ENCODE measurements around the gene SRP72. TPM values are rescaled to one million over a fixed set of nuclear protein-coding genes. Genes with fewer than 3 reads are reported as not detected.

SRP72 gene, protein sequence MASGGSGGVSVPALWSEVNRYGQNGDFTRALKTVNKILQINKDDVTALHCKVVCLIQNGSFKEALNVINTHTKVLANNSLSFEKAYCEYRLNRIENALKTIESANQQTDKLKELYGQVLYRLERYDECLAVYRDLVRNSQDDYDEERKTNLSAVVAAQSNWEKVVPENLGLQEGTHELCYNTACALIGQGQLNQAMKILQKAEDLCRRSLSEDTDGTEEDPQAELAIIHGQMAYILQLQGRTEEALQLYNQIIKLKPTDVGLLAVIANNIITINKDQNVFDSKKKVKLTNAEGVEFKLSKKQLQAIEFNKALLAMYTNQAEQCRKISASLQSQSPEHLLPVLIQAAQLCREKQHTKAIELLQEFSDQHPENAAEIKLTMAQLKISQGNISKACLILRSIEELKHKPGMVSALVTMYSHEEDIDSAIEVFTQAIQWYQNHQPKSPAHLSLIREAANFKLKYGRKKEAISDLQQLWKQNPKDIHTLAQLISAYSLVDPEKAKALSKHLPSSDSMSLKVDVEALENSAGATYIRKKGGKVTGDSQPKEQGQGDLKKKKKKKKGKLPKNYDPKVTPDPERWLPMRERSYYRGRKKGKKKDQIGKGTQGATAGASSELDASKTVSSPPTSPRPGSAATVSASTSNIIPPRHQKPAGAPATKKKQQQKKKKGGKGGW
- total RNA-seq (2021) = 113 to 138 TPM (median 116 TPM) in 3 replicates
- percentile 90 among the genes with signal in this experiment for Bru-seq, nascent RNA
- long read RNA-seq, experiment 1, full-length matches to known transcripts = 360 of 426 reads
- long read RNA-seq, experiment 1, partial matches to known transcripts = 49 of 426 reads
- long read RNA-seq, experiment 1, other reads (novel, unspliced or antisense) = 17 of 426 reads
- long read RNA-seq, experiment 2, full-length matches to known transcripts = 55 of 144 reads
- long read RNA-seq, experiment 2, partial matches to known transcripts = 57 of 144 reads
- long read RNA-seq, experiment 2, other reads (novel, unspliced or antisense) = 32 of 144 reads
- long read RNA-seq, experiment 3, full-length matches to known transcripts = 146 of 233 reads
- long read RNA-seq, experiment 3, partial matches to known transcripts = 69 of 233 reads
- long read RNA-seq, experiment 3, other reads (novel, unspliced or antisense) = 18 of 233 reads

DNA sequence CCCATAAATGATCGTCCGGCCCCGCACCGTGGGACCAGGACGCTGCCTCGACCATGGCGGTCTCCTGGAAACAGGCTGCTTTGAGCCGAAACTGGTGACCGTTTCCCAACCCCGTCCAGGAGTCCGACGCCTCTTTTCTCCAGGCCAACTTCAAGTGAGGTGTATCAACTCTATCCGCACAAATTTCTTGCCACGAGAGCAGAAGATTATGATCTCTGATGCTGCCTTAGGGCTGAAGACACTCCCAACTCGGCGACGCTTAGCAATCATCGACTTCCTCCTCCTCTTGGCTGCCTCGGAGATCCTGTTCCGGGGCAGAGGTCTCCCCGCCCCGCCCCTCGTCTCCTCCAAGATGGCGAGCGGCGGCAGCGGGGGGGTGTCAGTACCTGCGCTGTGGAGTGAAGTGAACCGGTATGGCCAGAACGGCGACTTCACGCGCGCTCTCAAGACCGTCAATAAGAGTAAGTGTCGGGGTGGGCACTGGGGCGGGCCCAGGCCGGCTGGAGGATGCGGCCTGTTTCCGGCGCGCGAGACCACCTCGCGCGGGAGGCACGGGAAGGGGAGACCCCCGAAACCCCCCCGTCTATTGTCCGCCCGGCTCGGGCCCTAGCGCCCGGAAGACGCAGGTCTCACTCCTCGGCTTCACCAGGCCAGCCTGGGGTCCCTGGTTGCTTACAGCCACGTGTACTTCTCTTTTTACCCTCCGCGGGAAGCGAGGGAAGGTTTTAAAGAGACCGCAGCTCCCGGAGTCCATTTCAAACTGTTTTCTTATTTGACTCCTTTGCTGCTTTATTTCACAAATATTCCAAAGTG lies at the start of gene SRP72:
TSS of gene SRP72 (plus strand) at position 334 of the 813 bp plus-strand sequence. CDS start at position 353, 19 bp downstream.
- no peaks in the 10 kb centered on the region for H3K9me3 Mint-ChIP-seq
- peak; percentile 87 for DNase-seq (ENCODE audit: low spot score)
- ATAC-seq = peak; percentile 84
- H3K4me1 Mint-ChIP-seq = peaks cover 34% of the 10 kb centered on the region
- peak within 1 kb of the TSS; percentile 93 for H3K4me3 Mint-ChIP-seq
- ChIA-PET CTCF (no interaction called here), POLR2A (interaction anchor here (0.8 to 2.1 kb wide), 4 partner anchors 31 to 538 kb away, joined by 3 to 11 read pairs (median 7); partner anchors contain the start of genes AASDH, PAICS and PPAT)
- peaks cover 28% of the 10 kb centered on the region for H3K36me3 Mint-ChIP-seq
- peak within 1 kb of the TSS; percentile 94 for H3K27ac Mint-ChIP-seq
- H3K27me3 Mint-ChIP-seq (ENCODE audit: low read depth) = no peaks in the 10 kb centered on the region
- TF ChIP-seq MXD4 (CRISPR knock-in tag; IDR thresholded peaks at IDR 0.05; ENCODE audit: borderline replicate concordance) = no peak
- TF ChIP-seq ZBTB21 (CRISPR knock-in tag; IDR thresholded peaks at IDR 0.05; ENCODE audit: borderline replicate concordance) = no peak
- TF ChIP-seq EMX1 (CRISPR knock-in tag; IDR thresholded peaks at IDR 0.05) = no peak
- no peak for TF ChIP-seq SOX15 (CRISPR knock-in tag; IDR thresholded peaks at IDR 0.05)
- TF ChIP-seq MYBL2 (CRISPR knock-in tag; IDR thresholded peaks at IDR 0.05) = no peak
- TF ChIP-seq, protein P1, sequence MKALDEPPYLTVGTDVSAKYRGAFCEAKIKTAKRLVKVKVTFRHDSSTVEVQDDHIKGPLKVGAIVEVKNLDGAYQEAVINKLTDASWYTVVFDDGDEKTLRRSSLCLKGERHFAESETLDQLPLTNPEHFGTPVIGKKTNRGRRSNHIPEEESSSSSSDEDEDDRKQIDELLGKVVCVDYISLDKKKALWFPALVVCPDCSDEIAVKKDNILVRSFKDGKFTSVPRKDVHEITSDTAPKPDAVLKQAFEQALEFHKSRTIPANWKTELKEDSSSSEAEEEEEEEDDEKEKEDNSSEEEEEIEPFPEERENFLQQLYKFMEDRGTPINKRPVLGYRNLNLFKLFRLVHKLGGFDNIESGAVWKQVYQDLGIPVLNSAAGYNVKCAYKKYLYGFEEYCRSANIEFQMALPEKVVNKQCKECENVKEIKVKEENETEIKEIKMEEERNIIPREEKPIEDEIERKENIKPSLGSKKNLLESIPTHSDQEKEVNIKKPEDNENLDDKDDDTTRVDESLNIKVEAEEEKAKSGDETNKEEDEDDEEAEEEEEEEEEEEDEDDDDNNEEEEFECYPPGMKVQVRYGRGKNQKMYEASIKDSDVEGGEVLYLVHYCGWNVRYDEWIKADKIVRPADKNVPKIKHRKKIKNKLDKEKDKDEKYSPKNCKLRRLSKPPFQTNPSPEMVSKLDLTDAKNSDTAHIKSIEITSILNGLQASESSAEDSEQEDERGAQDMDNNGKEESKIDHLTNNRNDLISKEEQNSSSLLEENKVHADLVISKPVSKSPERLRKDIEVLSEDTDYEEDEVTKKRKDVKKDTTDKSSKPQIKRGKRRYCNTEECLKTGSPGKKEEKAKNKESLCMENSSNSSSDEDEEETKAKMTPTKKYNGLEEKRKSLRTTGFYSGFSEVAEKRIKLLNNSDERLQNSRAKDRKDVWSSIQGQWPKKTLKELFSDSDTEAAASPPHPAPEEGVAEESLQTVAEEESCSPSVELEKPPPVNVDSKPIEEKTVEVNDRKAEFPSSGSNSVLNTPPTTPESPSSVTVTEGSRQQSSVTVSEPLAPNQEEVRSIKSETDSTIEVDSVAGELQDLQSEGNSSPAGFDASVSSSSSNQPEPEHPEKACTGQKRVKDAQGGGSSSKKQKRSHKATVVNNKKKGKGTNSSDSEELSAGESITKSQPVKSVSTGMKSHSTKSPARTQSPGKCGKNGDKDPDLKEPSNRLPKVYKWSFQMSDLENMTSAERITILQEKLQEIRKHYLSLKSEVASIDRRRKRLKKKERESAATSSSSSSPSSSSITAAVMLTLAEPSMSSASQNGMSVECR (CRISPR knock-in tag; IDR thresholded peaks at IDR 0.05; ENCODE audit: borderline replicate concordance) = no peak
- no peak for TF ChIP-seq AFF4 (CRISPR knock-in tag; IDR thresholded peaks at IDR 0.05; ENCODE audit: borderline replicate concordance)
- TF ChIP-seq, protein P2, sequence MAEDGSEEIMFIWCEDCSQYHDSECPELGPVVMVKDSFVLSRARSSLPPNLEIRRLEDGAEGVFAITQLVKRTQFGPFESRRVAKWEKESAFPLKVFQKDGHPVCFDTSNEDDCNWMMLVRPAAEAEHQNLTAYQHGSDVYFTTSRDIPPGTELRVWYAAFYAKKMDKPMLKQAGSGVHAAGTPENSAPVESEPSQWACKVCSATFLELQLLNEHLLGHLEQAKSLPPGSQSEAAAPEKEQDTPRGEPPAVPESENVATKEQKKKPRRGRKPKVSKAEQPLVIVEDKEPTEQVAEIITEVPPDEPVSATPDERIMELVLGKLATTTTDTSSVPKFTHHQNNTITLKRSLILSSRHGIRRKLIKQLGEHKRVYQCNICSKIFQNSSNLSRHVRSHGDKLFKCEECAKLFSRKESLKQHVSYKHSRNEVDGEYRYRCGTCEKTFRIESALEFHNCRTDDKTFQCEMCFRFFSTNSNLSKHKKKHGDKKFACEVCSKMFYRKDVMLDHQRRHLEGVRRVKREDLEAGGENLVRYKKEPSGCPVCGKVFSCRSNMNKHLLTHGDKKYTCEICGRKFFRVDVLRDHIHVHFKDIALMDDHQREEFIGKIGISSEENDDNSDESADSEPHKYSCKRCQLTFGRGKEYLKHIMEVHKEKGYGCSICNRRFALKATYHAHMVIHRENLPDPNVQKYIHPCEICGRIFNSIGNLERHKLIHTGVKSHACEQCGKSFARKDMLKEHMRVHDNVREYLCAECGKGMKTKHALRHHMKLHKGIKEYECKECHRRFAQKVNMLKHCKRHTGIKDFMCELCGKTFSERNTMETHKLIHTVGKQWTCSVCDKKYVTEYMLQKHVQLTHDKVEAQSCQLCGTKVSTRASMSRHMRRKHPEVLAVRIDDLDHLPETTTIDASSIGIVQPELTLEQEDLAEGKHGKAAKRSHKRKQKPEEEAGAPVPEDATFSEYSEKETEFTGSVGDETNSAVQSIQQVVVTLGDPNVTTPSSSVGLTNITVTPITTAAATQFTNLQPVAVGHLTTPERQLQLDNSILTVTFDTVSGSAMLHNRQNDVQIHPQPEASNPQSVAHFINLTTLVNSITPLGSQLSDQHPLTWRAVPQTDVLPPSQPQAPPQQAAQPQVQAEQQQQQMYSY (CRISPR knock-in tag; IDR thresholded peaks at IDR 0.05) = no peak
- TF ChIP-seq SMAD4 (CRISPR knock-in tag; IDR thresholded peaks at IDR 0.05) = no peak
- TF ChIP-seq, protein P3, sequence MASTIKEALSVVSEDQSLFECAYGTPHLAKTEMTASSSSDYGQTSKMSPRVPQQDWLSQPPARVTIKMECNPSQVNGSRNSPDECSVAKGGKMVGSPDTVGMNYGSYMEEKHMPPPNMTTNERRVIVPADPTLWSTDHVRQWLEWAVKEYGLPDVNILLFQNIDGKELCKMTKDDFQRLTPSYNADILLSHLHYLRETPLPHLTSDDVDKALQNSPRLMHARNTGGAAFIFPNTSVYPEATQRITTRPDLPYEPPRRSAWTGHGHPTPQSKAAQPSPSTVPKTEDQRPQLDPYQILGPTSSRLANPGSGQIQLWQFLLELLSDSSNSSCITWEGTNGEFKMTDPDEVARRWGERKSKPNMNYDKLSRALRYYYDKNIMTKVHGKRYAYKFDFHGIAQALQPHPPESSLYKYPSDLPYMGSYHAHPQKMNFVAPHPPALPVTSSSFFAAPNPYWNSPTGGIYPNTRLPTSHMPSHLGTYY (CRISPR knock-in tag; IDR thresholded peaks at IDR 0.05) = no peak
- no peak for TF ChIP-seq PRRX2 (CRISPR knock-in tag; IDR thresholded peaks at IDR 0.05)
- no peak; the same call in 1 of the 2 replicates for TF ChIP-seq HMGXB4 (CRISPR knock-in tag; IDR thresholded peaks at IDR 0.05)
- TF ChIP-seq SP1 (CRISPR knock-in tag; conservative IDR thresholded peaks at IDR 0.05) = peak; percentile 84
- TF ChIP-seq KAT7 (CRISPR knock-in tag; IDR thresholded peaks at IDR 0.05; ENCODE audit: borderline replicate concordance) = no peak
- TF ChIP-seq, protein P4, sequence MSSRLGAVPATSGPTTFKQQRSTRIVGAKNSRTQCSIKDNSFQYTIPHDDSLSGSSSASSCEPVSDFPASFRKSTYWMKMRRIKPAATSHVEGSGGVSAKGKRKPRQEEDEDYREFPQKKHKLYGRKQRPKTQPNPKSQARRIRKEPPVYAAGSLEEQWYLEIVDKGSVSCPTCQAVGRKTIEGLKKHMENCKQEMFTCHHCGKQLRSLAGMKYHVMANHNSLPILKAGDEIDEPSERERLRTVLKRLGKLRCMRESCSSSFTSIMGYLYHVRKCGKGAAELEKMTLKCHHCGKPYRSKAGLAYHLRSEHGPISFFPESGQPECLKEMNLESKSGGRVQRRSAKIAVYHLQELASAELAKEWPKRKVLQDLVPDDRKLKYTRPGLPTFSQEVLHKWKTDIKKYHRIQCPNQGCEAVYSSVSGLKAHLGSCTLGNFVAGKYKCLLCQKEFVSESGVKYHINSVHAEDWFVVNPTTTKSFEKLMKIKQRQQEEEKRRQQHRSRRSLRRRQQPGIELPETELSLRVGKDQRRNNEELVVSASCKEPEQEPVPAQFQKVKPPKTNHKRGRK (CRISPR knock-in tag; IDR thresholded peaks at IDR 0.05; ENCODE audit: borderline replicate concordance) = no peak

Measured in WTC11 (cell line).